Head of caudate nucleus (tissue), 42 donors: Measurements from ENCODE around the gene STXBP1.
"Not testable (repeated sequence)": the region's sequence is repeated elsewhere in the genome, so short reads cannot be mapped to it uniquely, and the experiment has no call there.

Experiments used
- DNase-seq, 42 donors: peaks; one replicate each; pipeline versions ENCODE4 v3.0.0 to v3.0.0-alpha.2; 2020 to 2021; ENCODE audit warnings: mixed read lengths in 7 of 42
- intact Hi-C: fragments of 100-400 bp; cut with DNase I; formaldehyde crosslinking; loops from one replicate; pipeline ENCODE4 v1.15.0; 2022

STXBP1 gene

GRCh38 chr9:127608104-127608966 lies 3.7 kb upstream of the STXBP1 start:
- intact Hi-C loops, result no loop called here
- peak; percentile 66 to 96 (median 88) for DNase-seq

- intact Hi-C loops, result loop anchor here (5.0 kb wide), 1 partner anchor 106 kb away; the partner anchor contains the start of genes PTRH1 and TTC16
- DNase-seq, result peak in 2 of 42 donors; percentile 78 to 88
Observed at GRCh38 chr9:127611603-127611898, 526 bp upstream of the STXBP1 start.

GRCh38 chr9:127612939-127613582 lies 984 bp downstream of the STXBP1 start:
- intact Hi-C loops, result loop anchor here (5.0 kb wide), 1 partner anchor 104 kb away; the partner anchor contains the start of genes PTRH1 and TTC16
- peak; percentile 34 to 87 (median 68) for DNase-seq

DNA sequence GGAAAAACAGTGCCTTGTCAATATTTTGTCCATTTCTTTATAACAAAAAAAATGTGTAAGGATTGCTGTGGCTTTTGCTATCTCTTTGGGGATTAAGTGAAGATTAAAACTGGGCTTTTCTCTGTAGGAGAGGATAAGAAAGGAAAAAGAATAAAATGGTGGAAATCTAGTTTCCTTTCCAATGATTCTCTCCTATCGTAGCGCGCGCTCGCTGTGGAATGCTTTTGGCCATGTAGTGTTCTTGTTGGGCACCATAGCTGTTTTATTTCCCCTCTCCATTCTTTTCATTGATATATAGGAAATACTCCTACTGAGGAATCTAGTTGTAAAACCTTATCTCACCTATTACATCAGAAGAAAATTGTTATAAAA lies 1.5 kb downstream of the STXBP1 start:
- DNase-seq, result peak in 5 of 42 donors; percentile 18 to 56 (median 38)
- intact Hi-C loops, result loop anchor here (5.0 kb wide), 1 partner anchor 104 kb away; the partner anchor contains the start of genes PTRH1 and TTC16

- DNase-seq, result no peak
- intact Hi-C loops, result loop anchor here (5.0 kb wide), 1 partner anchor 102 kb away; the partner anchor contains the start of genes PTRH1 and TTC16
Observed at GRCh38 chr9:127614961-127615360, 2.9 kb downstream of the STXBP1 start.

- intact Hi-C loops, DNase-seq: not testable (repeated sequence)
Observed at GRCh38 chr9:127621339-127621970, 9.4 kb downstream of the STXBP1 start.

DNA sequence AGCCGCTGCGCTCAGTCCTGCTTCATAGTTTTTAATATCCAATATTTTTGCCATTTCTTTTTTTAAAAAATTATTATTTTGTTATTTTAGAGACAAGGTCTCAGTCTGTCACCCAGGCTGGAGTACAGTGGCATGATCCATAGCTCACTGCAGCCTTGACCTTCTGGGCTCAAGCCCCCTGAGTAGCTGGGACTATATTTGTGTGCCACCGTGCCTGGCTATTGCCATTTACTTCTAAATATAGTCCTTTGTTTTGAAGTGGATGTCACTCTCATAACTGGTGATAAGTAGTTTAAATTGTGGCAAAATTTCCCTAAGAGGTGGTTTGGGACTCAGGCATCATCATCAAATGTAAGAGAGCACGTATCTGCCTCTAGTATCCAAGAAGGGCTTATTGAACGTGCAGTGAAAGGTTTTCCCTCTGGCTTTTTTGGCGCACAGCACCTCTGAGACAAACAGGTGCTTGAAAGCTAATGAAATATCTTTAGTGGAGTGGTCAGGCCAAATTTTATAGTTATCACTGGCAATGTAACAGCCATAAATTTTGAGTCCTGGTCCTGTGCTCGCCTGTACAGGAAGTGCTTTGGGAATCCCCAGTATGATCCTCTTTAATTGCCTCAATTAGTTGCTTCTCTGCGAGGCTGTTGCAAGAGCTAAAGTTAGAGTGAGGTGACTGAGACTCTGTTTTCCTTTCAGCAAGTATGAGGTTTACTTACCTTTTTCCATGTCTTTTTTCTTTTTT lies 14.8 kb downstream of the STXBP1 start:
- intact Hi-C loops, result no loop called here
- DNase-seq, result no peak

DNA sequence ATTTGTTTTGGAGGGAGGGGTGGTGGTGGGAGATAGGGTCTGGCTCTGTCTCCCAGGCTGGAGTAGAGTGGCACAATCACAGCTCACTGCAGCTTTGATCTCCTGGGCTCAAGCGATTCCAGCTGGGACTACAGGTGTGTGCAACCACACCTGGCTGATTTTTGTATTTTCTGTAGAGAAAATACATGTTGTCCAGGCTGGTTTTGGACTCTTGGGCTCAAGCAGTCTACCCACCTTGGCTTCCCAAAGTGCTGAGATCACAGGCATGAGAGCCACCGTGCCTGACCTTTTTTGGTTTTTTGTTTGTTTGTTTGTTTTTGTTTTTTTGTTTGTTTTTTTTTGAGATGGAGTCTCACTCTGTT lies 15.4 kb downstream of the STXBP1 start:
- intact Hi-C loops, result no loop called here
- DNase-seq, result no peak

GRCh38 chr9:127628758-127629467 lies 16.8 kb downstream of the STXBP1 start:
- peak in 3 of 42 donors; percentile 5 to 30 (median 23) for DNase-seq
- intact Hi-C loops, result no loop called here

- intact Hi-C loops, result no loop called here
- peak in 3 of 42 donors; percentile 18 to 28 (median 19) for DNase-seq
Observed at GRCh38 chr9:127629468-127630081, 17.5 kb downstream of the STXBP1 start.

GRCh38 chr9:127633216-127633862 lies 21.3 kb downstream of the STXBP1 start:
- intact Hi-C loops, result no loop called here
- DNase-seq, result no peak

DNA sequence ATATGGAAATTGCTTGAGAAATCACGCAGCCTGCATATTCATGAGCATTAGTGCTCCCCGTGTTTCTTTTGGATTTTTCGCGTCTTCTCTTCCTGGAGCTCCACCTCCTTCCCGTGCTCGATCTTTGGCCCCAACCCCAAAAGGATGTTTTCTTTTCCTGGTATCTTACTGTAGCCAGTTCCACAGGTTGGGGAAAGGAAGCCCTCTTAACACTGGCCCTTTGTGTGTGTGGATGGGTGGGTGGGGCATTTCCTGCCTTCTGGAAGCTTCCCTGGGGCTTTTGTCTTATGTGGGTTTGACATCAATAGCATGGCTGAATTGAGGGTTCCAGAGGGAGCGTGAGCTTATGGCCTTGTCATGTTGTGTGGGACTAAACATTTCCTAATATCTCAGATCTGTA lies 21.9 kb downstream of the STXBP1 start:
- intact Hi-C loops, result no loop called here
- DNase-seq, result no peak

DNA sequence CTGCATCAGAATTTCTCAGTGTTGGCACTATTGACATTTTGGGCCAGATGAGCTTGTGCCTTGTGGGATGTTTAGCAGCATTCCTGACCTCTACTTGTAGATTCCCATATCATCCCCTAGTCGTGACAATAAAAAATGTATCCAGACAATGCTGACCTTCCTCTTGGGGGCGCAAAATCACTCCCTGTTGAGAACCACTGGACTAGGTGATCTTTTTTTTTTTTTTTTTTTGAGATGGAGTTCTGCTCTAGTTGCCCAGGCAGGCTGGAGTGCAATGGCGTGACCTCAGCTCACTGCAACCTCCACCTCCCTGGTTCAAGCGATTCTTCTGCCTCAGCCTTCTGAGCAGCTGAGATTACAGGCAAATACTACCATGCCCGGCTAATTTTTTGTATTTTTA lies 22.6 kb downstream of the STXBP1 start:
- no peak for DNase-seq
- intact Hi-C loops, result no loop called here

GRCh38 chr9:127635201-127635735 lies 23.2 kb downstream of the STXBP1 start:
- DNase-seq, result no peak
- intact Hi-C loops, result no loop called here

- intact Hi-C loops, result no loop called here
- DNase-seq, result no peak
Observed at GRCh38 chr9:127637322-127637847, 25.3 kb downstream of the STXBP1 start.

GRCh38 chr9:127640908-127641545 lies 28.9 kb downstream of the STXBP1 start:
- DNase-seq, result no peak
- intact Hi-C loops, result no loop called here
